Kidney epithelial cell (primary cell): ENCODE results near the gene AURKB. TPM values are rescaled to one million over a fixed set of nuclear protein-coding genes. Genes with fewer than 3 reads are reported as not detected.

Experiments
- DNase-seq: peaks from one replicate; pipeline ENCODE4 v3.0.0-alpha.2; 2010; ENCODE audit warnings: low read depth
- H3K27me3 ChIP-seq: 2 replicates; pipeline ENCODE4 v1.6.0; 2011; ENCODE audit warnings: low read length; ENCODE audit not compliant: control insufficient read depth, insufficient read depth
- H3K36me3 ChIP-seq: 2 replicates; pipeline ENCODE4 v1.5.1; 2011; ENCODE audit warnings: low read length; ENCODE audit not compliant: control insufficient read depth, insufficient read depth
- H3K4me3 ChIP-seq: 2 replicates; pipeline ENCODE4 v1.5.1; 2011; ENCODE audit warnings: low read depth, mild to moderate bottlenecking, control low read depth, low read length
- CTCF ChIP-seq: IDR thresholded peaks from 2 replicates; pipeline ENCODE4 v1.5.1; 2011; ENCODE audit warnings: mild to moderate bottlenecking, moderate library complexity, low read length, control low read depth, inconsistent platforms; ENCODE audit not compliant: insufficient read depth, poor library complexity, severe bottlenecking
- total RNA-seq: library from RNA; depleted of rRNA; stranded (reverse); fragments of >200 nt; gene quantifications from 2 replicates; pipeline ENCODE4 v1.2.3, GENCODE V29; 2015

AURKB gene
- total RNA-seq, 1 donor from 2014 or later = 21.6 TPM

GRCh38 chr17:8231701-8232100 lies 21.3 kb upstream of the AURKB start:
- Histone ChIP-seq H3K27me3 (no peaks in the 10 kb centered on the region), H3K36me3 (no peaks in the 10 kb centered on the region), H3K4me3 (no peak overlapping the region)
- no peak for DNase-seq
- no peak for TF ChIP-seq CTCF

- no peaks in the 10 kb centered on the region for H3K27me3 ChIP-seq
- no peak for TF ChIP-seq CTCF
- no peak overlapping the region for H3K4me3 ChIP-seq
- H3K36me3 ChIP-seq = no peaks in the 10 kb centered on the region
- DNase-seq = no peak
These were observed 16.8 kb upstream of the AURKB start for GRCh38 chr17:8227238-8227581.

DNA sequence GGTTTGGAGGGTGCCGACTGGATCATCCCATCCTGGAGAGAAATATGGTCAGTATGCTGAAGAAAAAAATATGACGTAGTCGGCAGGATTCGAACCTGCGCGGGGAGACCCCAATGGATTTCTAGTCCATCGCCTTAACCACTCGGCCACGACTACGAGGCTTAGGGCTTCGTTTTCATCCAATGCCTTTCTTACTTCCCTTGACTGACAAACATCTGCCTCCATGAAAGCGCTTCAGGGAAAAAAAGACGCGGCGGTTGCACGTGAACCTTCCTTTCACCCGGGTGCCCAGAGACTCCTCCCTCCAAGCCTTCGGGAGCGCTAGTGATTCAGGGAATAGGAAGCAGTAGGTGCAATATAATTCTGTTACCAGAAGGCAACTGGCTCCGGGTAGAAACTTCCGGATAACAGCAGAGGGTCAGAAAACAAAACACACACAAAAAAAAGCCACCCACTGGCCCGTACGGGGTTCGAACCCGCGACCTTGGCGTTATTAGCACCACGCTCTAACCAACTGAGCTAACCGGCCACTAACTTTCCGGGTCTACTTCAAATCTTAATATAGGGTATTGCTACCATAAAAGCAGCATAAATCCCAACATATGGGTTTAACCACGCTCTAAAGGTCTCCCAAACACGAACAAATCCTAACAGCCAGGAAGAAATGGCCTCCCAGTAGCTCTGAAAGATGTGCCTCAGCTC lies 16.3 kb upstream of the AURKB start:
- Histone ChIP-seq H3K4me3 (peak overlapping the region; percentile 24), H3K36me3 (no peaks in the 10 kb centered on the region), H3K27me3 (no peaks in the 10 kb centered on the region)
- DNase-seq = peak; percentile 66
- no peak for TF ChIP-seq CTCF

DNA sequence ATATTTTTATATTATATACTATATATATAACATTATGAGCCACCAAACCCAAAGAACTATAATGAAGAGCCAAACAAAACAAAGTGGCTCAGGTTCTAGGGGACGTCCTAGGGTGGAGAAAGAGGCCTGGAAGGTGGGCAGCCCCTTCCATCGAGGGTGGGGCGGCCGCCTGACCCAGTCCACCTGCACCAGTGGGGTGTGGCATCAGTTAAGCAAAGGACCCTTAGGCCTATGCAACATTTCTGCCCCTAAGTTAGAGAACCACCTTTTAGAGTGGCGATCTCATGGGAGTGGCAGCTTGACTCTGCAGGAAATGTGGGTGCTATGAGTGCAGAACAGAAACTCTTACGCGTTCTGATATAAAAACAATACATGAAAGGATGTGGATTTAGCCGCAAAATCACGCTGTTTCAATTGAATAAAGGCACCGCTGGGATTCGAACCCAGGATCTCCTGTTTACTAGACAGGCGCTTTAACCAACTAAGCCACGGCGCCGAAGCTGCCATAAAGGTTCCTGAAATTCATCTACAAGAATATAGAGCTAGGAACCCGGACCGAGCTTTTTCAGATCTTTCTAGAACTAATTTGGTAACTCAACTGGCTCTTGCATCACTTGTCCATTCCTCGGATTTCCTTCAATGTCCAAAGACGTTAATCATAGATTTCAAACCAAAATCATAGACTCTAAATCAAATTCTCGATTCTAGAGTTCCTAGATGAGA lies 15.6 kb upstream of the AURKB start:
- no peak overlapping the region for H3K4me3 ChIP-seq
- no peak for TF ChIP-seq CTCF
- no peak for DNase-seq
- no peaks in the 10 kb centered on the region for H3K27me3 ChIP-seq
- no peaks in the 10 kb centered on the region for H3K36me3 ChIP-seq

GRCh38 chr17:8224891-8225812 lies 14.8 kb upstream of the AURKB start:
- Histone ChIP-seq H3K27me3 (no peaks in the 10 kb centered on the region), H3K36me3 (no peaks in the 10 kb centered on the region), H3K4me3 (no peak overlapping the region)
- no peak for DNase-seq
- TF ChIP-seq CTCF = no peak
